Stomach (tissue), 9 donors: Measurements from ENCODE around the gene RPS19. TPM values are rescaled to one million over a fixed set of nuclear protein-coding genes. Genes with fewer than 3 reads are reported as not detected.

ENCODE experiments used
- DNase-seq, 2 donors: peaks; one replicate each; pipeline versions ENCODE4 v3.0.0 to v3.0.0-alpha.2; 2013 to 2019
- H3K27ac ChIP-seq, 5 donors: fragments of 200-600 bp in 4 of 5; sonication (generic) in 4 of 5; one replicate each; pipeline ENCODE4 v1.5.1; 2013 to 2019; ENCODE audit warnings: mild to moderate bottlenecking in 1 of 5, moderate library complexity in 1 of 5
- H3K27me3 ChIP-seq, 3 donors: fragments of 200-600 bp; sonication (generic); one replicate each; pipeline ENCODE4 v1.5.1; 2017 to 2019; ENCODE audit warnings: mixed run types in 1 of 3
- H3K36me3 ChIP-seq, 4 donors: fragments of 200-600 bp; sonication (generic); 1 replicate in 3 of 4; 2 replicates in 1 of 4; pipeline ENCODE4 v1.5.1; 2016 to 2019
- H3K4me1 ChIP-seq, 4 donors: fragments of 200-600 bp; sonication (generic); one replicate each; pipeline ENCODE4 v1.5.1; 2016 to 2019
- H3K4me3 ChIP-seq, 4 donors: fragments of 200-600 bp; sonication (generic) in 3 of 4; one replicate each; pipeline ENCODE4 v1.5.1; 2016 to 2019; ENCODE audit warnings: mild to moderate bottlenecking in 1 of 4
- H3K9me3 ChIP-seq, 4 donors: fragments of 200-600 bp; sonication (generic); one replicate each; pipeline ENCODE4 v1.5.1; 2016 to 2019
- CTCF ChIP-seq, 7 experiments: fragments of 450-650 bp in 4 of 7; fragments of 200-600 bp in 3 of 7; sonication (generic) in 3 of 7; IDR thresholded peaks; one replicate each; pipeline ENCODE4 v1.5.1; 2016 to 2019; ENCODE audit warnings: antibody characterized with exemption in 7 of 7, control low read depth in 2 of 7, mild to moderate bottlenecking in 1 of 7
- EP300 ChIP-seq: sonication (generic); formaldehyde crosslinking; IDR thresholded peaks from one replicate; pipeline ENCODE4 v1.6.1; 2017; ENCODE audit warnings: antibody characterized with exemption
- POLR2A ChIP-seq, 4 donors: fragments of 450-650 bp; IDR thresholded peaks; one replicate each; pipeline ENCODE4 v1.6.1; 2016; ENCODE audit warnings: antibody characterized with exemption in 4 of 4, control low read depth in 2 of 4, mild to moderate bottlenecking in 1 of 4, moderate library complexity in 1 of 4
- POLR2AphosphoS5 ChIP-seq, 3 donors: sonication (generic); formaldehyde crosslinking; IDR thresholded peaks; one replicate each; pipeline ENCODE4 v1.6.1; 2016; ENCODE audit warnings: antibody characterized with exemption in 3 of 3
- WGBS, 5 donors: extraction: QIAGEN DNeasy Blood & Tissue Kit in 3 of 5; methylation state at CpG; one replicate each; pipeline versions ENCODE4 v1.1.5 to v1.1.7; 2013 to 2018; 5-methylcytosine and 5-hydroxymethylcytosine counted together
- intact Hi-C: fragments of 100-400 bp; cut with DNase I; formaldehyde crosslinking; loops from one replicate; pipeline ENCODE4 v1.15.1; 2023; ENCODE audit warnings: low total_unique reads
- polyA plus RNA-seq, 3 donors: library from polyadenylated mRNA; stranded (reverse); fragments of 200-250 nt; gene quantifications; one replicate each; pipeline ENCODE4 v1.2.3, GENCODE V29; 2013
- total RNA-seq, 5 donors: library from RNA; depleted of rRNA; stranded (reverse); fragments of >200 nt; gene quantifications; one replicate each; pipeline versions ENCODE4 v1.1.0 to v1.2.3, GENCODE V29; 2014 to 2016
- donor health status: healthy with polysubstance abuse.
- donor health status: Bipolar disorder and iron deficiency.
- donor health status: healthy.

The RPS19 gene
- total and polyA plus RNA-seq, 8 donors, result 394 to 4,242 (median 1,438) TPM

GRCh38 chr19:41848666-41849065 is 11.4 kb upstream of the RPS19 start:
- no peak for DNase-seq

GRCh38 chr19:41849067-41849466 is 11.0 kb upstream of the RPS19 start:
- Histone ChIP-seq H3K36me3 (no peaks in the 10 kb centered on the region), H3K9me3 (no peaks in the 10 kb centered on the region), H3K4me3 (no peak overlapping the region), H3K27me3 (peaks cover 0 to 29% (median 0%) of the 10 kb centered on the region in 3 donors), H3K4me1 (no peaks in the 10 kb centered on the region), H3K27ac (no peak overlapping the region)
- TF ChIP-seq EP300 (no peak), CTCF (IDR thresholded peaks at IDR 0.05) (no peak), POLR2AphosphoS5 (IDR thresholded peaks at IDR 0.05) (no peak), POLR2A (IDR thresholded peaks at IDR 0.05) (no peak)
- intact Hi-C loops, result no loop called here
- 70 to 87% (median 77%) methylated on average over 2 of the region's 2 CpGs for WGBS, 5 donors
- no peak for DNase-seq

More at GRCh38 chr19:41848666-41849065, 11.4 kb upstream of the RPS19 start:
- Histone ChIP-seq H3K36me3 (no peaks in the 10 kb centered on the region), H3K9me3 (no peaks in the 10 kb centered on the region), H3K27me3 (peaks cover 0 to 29% (median 0%) of the 10 kb centered on the region in 3 donors), H3K27ac (no peak overlapping the region), H3K4me1 (no peaks in the 10 kb centered on the region), H3K4me3 (no peak overlapping the region)
- whole genome bisulfite sequencing, 5 donors, result 80 to 87% (median 84%) methylated on average over 6 of the region's 6 CpGs
- intact Hi-C loops, result no loop called here
- no peak for TF ChIP-seq POLR2A (IDR thresholded peaks at IDR 0.05)

DNA sequence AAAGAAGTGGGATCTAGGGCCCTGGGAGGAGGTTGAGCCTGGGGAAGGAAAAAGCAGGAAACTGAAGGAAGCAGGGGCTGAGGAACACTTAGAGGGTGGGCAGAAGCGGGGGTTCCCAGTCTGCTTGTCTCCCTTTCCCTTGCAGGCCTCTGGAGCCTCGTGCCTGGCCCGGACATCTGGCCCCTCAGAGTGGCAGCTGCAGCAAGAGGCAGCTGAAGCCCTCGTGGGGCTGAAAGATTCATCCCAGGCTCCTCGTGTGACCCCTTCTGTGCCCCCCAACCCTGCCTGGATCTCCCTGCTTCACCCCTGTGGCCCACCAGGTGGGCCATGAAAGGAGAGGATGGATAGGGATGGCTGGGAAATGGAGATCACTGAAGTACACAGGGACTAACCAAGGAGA is 9.7 kb upstream of the RPS19 start:
- TF ChIP-seq POLR2A (IDR thresholded peaks at IDR 0.05) (no peak), POLR2AphosphoS5 (IDR thresholded peaks at IDR 0.05) (no peak), EP300 (no peak), CTCF (IDR thresholded peaks at IDR 0.05) (no peak)
- no peak for DNase-seq
- no peaks in the 10 kb centered on the region for H3K4me1 ChIP-seq

DNA sequence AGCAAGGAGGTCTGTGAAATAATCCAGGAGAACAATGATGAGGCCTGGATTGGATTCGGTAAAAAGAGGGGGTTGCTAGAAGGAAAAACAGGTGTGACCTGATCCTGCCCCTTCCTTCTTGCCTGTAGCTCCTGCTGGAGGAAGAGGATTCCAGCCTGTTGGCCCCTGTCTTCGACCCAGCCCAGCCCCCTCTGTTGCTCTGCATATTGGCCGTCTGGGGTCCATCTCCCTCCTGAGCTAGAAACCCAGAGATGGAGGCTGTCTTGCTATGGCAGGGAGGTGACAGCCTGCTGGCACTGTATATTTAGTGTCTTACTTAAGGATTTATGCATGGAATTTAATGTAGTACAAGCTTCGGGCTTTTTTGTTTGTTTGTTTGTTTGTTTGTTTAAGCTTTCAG is 8.6 kb upstream of the RPS19 start:
- no peak for DNase-seq
- Histone ChIP-seq H3K4me3 (no peak overlapping the region), H3K27ac (no peak overlapping the region), H3K27me3 (peaks cover 0 to 21% (median 0%) of the 10 kb centered on the region in 3 donors), H3K36me3 (no peaks in the 10 kb centered on the region), H3K9me3 (no peaks in the 10 kb centered on the region), H3K4me1 (no peaks in the 10 kb centered on the region)
- WGBS, 5 donors, result 32 to 54% (median 43%) methylated on average over 4 of the region's 4 CpGs
- TF ChIP-seq CTCF (IDR thresholded peaks at IDR 0.05) (no peak), EP300 (no peak), POLR2AphosphoS5 (IDR thresholded peaks at IDR 0.05) (no peak), POLR2A (IDR thresholded peaks at IDR 0.05) (no peak)
- intact Hi-C loops, result no loop called here

More for the DNA sequence above, 9.7 kb upstream of the RPS19 start:
- H3K9me3 ChIP-seq, result no peaks in the 10 kb centered on the region
- 67 to 70% (median 68%) methylated on average over 5 of the region's 5 CpGs for WGBS, 5 donors
- intact Hi-C loops, result no loop called here
- H3K36me3 ChIP-seq, result no peaks in the 10 kb centered on the region
- H3K4me3 ChIP-seq, result no peak overlapping the region
- H3K27ac ChIP-seq, result no peak overlapping the region
- peaks cover 0 to 21% (median 0%) of the 10 kb centered on the region in 3 donors for H3K27me3 ChIP-seq

DNA sequence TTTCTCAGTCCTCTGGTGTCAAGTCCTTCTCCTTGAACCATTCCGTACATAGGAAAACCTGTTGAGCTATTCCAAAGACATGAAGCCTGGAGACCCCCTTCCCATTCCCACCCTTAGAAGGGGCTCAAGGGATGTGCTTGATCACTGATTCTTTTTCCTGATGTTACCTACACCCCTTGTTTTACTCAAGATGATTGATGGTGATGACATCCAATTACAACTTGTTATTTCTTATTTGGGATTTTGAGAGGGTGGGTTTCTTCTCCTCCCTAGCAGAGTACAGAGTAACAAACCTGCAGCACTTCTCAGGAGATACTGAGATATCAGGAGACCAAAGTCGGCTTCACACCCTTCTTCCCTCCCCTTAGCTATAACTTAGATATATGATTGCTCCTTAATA is 6.7 kb upstream of the RPS19 start:
- Histone ChIP-seq H3K4me3 (no peak overlapping the region), H3K4me1 (peaks cover 0 to 1% (median under 1%) of the 10 kb centered on the region in 4 donors), H3K27me3 (peaks cover 0 to 21% (median 0%) of the 10 kb centered on the region in 3 donors), H3K36me3 (no peaks in the 10 kb centered on the region), H3K27ac (no peak overlapping the region), H3K9me3 (no peaks in the 10 kb centered on the region)
- WGBS, 5 donors, result 40 to 85% (median 69%) methylated on average over 2 of the region's 2 CpGs
- no peak for DNase-seq
- TF ChIP-seq EP300 (no peak), POLR2AphosphoS5 (IDR thresholded peaks at IDR 0.05) (no peak), POLR2A (IDR thresholded peaks at IDR 0.05) (no peak), CTCF (IDR thresholded peaks at IDR 0.05) (no peak)
- intact Hi-C loops, result no loop called here
